Mesendoderm (in vitro differentiated cells): ENCODE data around the gene VPS16.

Source experiments
- DNase-seq: peaks from one replicate; pipeline ENCODE4 v3.0.0; 2013
- H2AK5ac ChIP-seq: 2 replicates; pipeline ENCODE4 v1.6.1; 2013; ENCODE audit warnings: low read length, inconsistent platforms
- H2BK120ac ChIP-seq: 2 replicates; pipeline ENCODE4 v1.6.1; 2013; ENCODE audit warnings: low read depth, mild to moderate bottlenecking, low read length, moderate library complexity, mixed read lengths
- H2BK15ac ChIP-seq: replicated peaks from 2 replicates; pipeline ENCODE4 v1.6.1; 2013; ENCODE audit warnings: low read depth, mild to moderate bottlenecking, moderate library complexity
- H2BK5ac ChIP-seq: 2 replicates; pipeline ENCODE4 v1.6.1; 2013; ENCODE audit warnings: low read length, inconsistent platforms
- H3K18ac ChIP-seq: 2 replicates; pipeline ENCODE4 v1.6.1; 2013; ENCODE audit warnings: mild to moderate bottlenecking, low read length, mixed read lengths
- H3K23ac ChIP-seq: one replicate; pipeline ENCODE4 v1.6.1; 2013; ENCODE audit warnings: low read length
- H3K27ac ChIP-seq: 2 replicates; pipeline ENCODE4 v1.5.1; 2013; ENCODE audit warnings: low read depth, mild to moderate bottlenecking, inconsistent platforms, low read length, moderate library complexity
- H3K27me3 ChIP-seq: 2 replicates; pipeline ENCODE4 v1.6.1; 2013; ENCODE audit warnings: low read length, control low read depth, mild to moderate bottlenecking, inconsistent platforms; ENCODE audit not compliant: insufficient read depth, poor library complexity
- H3K36me3 ChIP-seq: 2 replicates; pipeline ENCODE4 v1.6.1; 2013; ENCODE audit warnings: low read length, inconsistent platforms; ENCODE audit not compliant: control insufficient read depth, insufficient read depth
- H3K4ac ChIP-seq: one replicate; pipeline ENCODE4 v1.6.1; 2013; ENCODE audit warnings: low read depth, mild to moderate bottlenecking, low read length, moderate library complexity
- H3K4me1 ChIP-seq: 2 replicates; pipeline ENCODE4 v1.6.1; 2013; ENCODE audit warnings: low read depth, low read length, inconsistent platforms; ENCODE audit not compliant: control insufficient read depth
- H3K4me2 ChIP-seq: 2 replicates; pipeline ENCODE4 v1.6.1; 2013; ENCODE audit warnings: low read length
- H3K4me3 ChIP-seq: 2 replicates; pipeline ENCODE4 v1.5.1; 2013; ENCODE audit warnings: mild to moderate bottlenecking, low read length
- H3K56ac ChIP-seq: one replicate; pipeline ENCODE4 v1.6.1; 2013; ENCODE audit warnings: low read length
- H3K79me1 ChIP-seq: 2 replicates; pipeline ENCODE4 v1.6.1; 2013; ENCODE audit warnings: low read length, inconsistent platforms
- H3K79me2 ChIP-seq: 2 replicates; pipeline ENCODE4 v1.6.1; 2013; ENCODE audit warnings: mild to moderate bottlenecking, low read length; ENCODE audit not compliant: control insufficient read depth, insufficient read depth
- H3K9ac ChIP-seq: 2 replicates; pipeline ENCODE4 v1.6.1; 2013; ENCODE audit warnings: low read length, inconsistent platforms
- H4K5ac ChIP-seq: one replicate; pipeline ENCODE4 v1.6.1; 2013; ENCODE audit warnings: low read length
- H4K8ac ChIP-seq: one replicate; pipeline ENCODE4 v1.6.1; 2013; ENCODE audit warnings: low read depth, mild to moderate bottlenecking, control low read depth, low read length, moderate library complexity
- WGBS: extraction: QIAGEN DNeasy Blood & Tissue Kit; methylation state at CpG from one replicate; pipeline ENCODE4 v1.1.7; 2013; ENCODE audit warnings: low lambda C conversion rate, missing lambda C conversion rate; ENCODE audit not compliant: insufficient coverage; ENCODE audit errors: extremely low coverage; 5-methylcytosine and 5-hydroxymethylcytosine counted together

Gene VPS16

GRCh38 chr20:2799688-2800520 is 40.6 kb upstream of the VPS16 start:
- no CpG with 5 or more reads among the region's 61 CpGs for WGBS
- Histone ChIP-seq H3K4ac (no peak overlapping the region), H4K8ac (no peak overlapping the region), H3K9ac (peak overlapping the region; percentile 75), H3K79me2 (no peaks in the 10 kb centered on the region), H2BK120ac (no peak overlapping the region), H4K5ac (no peak overlapping the region), H2BK15ac (no peak overlapping the region), H3K27ac (no peak overlapping the region), H3K18ac (no peak overlapping the region), H3K56ac (peak overlapping the region; percentile 97), H3K36me3 (peaks cover 13% of the 10 kb centered on the region), H3K4me2 (peak overlapping the region; percentile 52), H3K79me1 (no peaks in the 10 kb centered on the region), H3K4me3 (peak overlapping the region; percentile 63), H3K4me1 (peaks cover 4% of the 10 kb centered on the region), H2AK5ac (no peak overlapping the region), H2BK5ac (no peak overlapping the region), H3K23ac (peak overlapping the region; percentile 25), H3K27me3 (peaks cover 28% of the 10 kb centered on the region)
- DNase-seq, result peak; percentile 65

GRCh38 chr20:2800521-2801285 is 39.8 kb upstream of the VPS16 start, which contains the start of gene CPXM1:
Gene CPXM1, minus strand, starts transcription at chr20:2800627. Its CDS starts 55 bp downstream, at chr20:2800572.
- peak; percentile 91 for DNase-seq
- Histone ChIP-seq H2BK120ac (no peak within 1 kb of the TSS), H4K8ac (no peak within 1 kb of the TSS), H2AK5ac (no peak within 1 kb of the TSS), H3K79me1 (no peaks in the 10 kb centered on the region), H2BK5ac (no peak within 1 kb of the TSS), H2BK15ac (no peak within 1 kb of the TSS), H3K4me2 (peak within 1 kb of the TSS; percentile 71), H3K27me3 (peaks cover 36% of the 10 kb centered on the region), H3K23ac (peak within 1 kb of the TSS; percentile 25), H3K9ac (peak within 1 kb of the TSS; percentile 75), H3K18ac (peak within 1 kb of the TSS; percentile 13), H4K5ac (no peak within 1 kb of the TSS), H3K4ac (no peak within 1 kb of the TSS), H3K79me2 (no peaks in the 10 kb centered on the region), H3K27ac (peak within 1 kb of the TSS; percentile 22), H3K4me3 (peak within 1 kb of the TSS; percentile 63), H3K36me3 (peaks cover 9% of the 10 kb centered on the region), H3K4me1 (peaks cover 4% of the 10 kb centered on the region), H3K56ac (peak within 1 kb of the TSS; percentile 97)
- WGBS, result no CpG with 5 or more reads among the region's 52 CpGs

GRCh38 chr20:2801286-2801728 is 39.2 kb upstream of the VPS16 start:
- H3K9ac ChIP-seq, result peak overlapping the region; percentile 58
- no CpG with 5 or more reads among the region's 13 CpGs for WGBS
- peaks cover 7% of the 10 kb centered on the region for H3K36me3 ChIP-seq
- H3K79me1 ChIP-seq, result no peaks in the 10 kb centered on the region
- H4K5ac ChIP-seq, result no peak overlapping the region
- no peak overlapping the region for H3K27ac ChIP-seq
- H2BK15ac ChIP-seq, result no peak overlapping the region
- H4K8ac ChIP-seq, result no peak overlapping the region
- no peak overlapping the region for H2AK5ac ChIP-seq
- H2BK5ac ChIP-seq, result no peak overlapping the region
- no peak overlapping the region for H2BK120ac ChIP-seq
- no peak overlapping the region for H3K23ac ChIP-seq
- peak overlapping the region; percentile 13 for H3K18ac ChIP-seq
- peaks cover 4% of the 10 kb centered on the region for H3K4me1 ChIP-seq
- H3K27me3 ChIP-seq, result peaks cover 42% of the 10 kb centered on the region
- H3K4me2 ChIP-seq, result peak overlapping the region; percentile 71
- H3K79me2 ChIP-seq, result no peaks in the 10 kb centered on the region
- no peak for DNase-seq
- H3K56ac ChIP-seq, result peak overlapping the region; percentile 77
- H3K4me3 ChIP-seq, result no peak overlapping the region
- H3K4ac ChIP-seq, result no peak overlapping the region

- Histone ChIP-seq H3K23ac (no peak overlapping the region), H3K4ac (no peak overlapping the region), H4K5ac (no peak overlapping the region), H2BK15ac (no peak overlapping the region), H2AK5ac (no peak overlapping the region), H3K36me3 (no peaks in the 10 kb centered on the region), H3K79me1 (no peaks in the 10 kb centered on the region), H3K18ac (no peak overlapping the region), H3K4me1 (peaks cover 4% of the 10 kb centered on the region), H3K4me2 (no peak overlapping the region), H3K9ac (no peak overlapping the region), H3K4me3 (no peak overlapping the region), H3K79me2 (no peaks in the 10 kb centered on the region), H2BK120ac (no peak overlapping the region), H4K8ac (no peak overlapping the region), H3K27ac (no peak overlapping the region), H3K56ac (no peak overlapping the region), H3K27me3 (peaks cover 55% of the 10 kb centered on the region), H2BK5ac (no peak overlapping the region)
- no CpG with 5 or more reads among the region's 16 CpGs for WGBS
- DNase-seq, result no peak
Measured at GRCh38 chr20:2804041-2804828, 36.3 kb upstream of the VPS16 start.

GRCh38 chr20:2804852-2805688 is 35.5 kb upstream of the VPS16 start:
- Histone ChIP-seq H3K4me3 (no peak overlapping the region), H3K9ac (no peak overlapping the region), H4K8ac (no peak overlapping the region), H2BK15ac (no peak overlapping the region), H3K23ac (no peak overlapping the region), H2AK5ac (no peak overlapping the region), H2BK120ac (no peak overlapping the region), H3K56ac (no peak overlapping the region), H3K27me3 (peaks cover 55% of the 10 kb centered on the region), H3K27ac (no peak overlapping the region), H2BK5ac (no peak overlapping the region), H3K18ac (no peak overlapping the region), H3K79me1 (no peaks in the 10 kb centered on the region), H3K4me2 (no peak overlapping the region), H3K4ac (no peak overlapping the region), H3K79me2 (no peaks in the 10 kb centered on the region), H4K5ac (no peak overlapping the region), H3K36me3 (no peaks in the 10 kb centered on the region), H3K4me1 (peaks cover 1% of the 10 kb centered on the region)
- WGBS, result no CpG with 5 or more reads among the region's 49 CpGs
- no peak for DNase-seq
